ENCODE measurements around the gene MTCH1.

DNA sequence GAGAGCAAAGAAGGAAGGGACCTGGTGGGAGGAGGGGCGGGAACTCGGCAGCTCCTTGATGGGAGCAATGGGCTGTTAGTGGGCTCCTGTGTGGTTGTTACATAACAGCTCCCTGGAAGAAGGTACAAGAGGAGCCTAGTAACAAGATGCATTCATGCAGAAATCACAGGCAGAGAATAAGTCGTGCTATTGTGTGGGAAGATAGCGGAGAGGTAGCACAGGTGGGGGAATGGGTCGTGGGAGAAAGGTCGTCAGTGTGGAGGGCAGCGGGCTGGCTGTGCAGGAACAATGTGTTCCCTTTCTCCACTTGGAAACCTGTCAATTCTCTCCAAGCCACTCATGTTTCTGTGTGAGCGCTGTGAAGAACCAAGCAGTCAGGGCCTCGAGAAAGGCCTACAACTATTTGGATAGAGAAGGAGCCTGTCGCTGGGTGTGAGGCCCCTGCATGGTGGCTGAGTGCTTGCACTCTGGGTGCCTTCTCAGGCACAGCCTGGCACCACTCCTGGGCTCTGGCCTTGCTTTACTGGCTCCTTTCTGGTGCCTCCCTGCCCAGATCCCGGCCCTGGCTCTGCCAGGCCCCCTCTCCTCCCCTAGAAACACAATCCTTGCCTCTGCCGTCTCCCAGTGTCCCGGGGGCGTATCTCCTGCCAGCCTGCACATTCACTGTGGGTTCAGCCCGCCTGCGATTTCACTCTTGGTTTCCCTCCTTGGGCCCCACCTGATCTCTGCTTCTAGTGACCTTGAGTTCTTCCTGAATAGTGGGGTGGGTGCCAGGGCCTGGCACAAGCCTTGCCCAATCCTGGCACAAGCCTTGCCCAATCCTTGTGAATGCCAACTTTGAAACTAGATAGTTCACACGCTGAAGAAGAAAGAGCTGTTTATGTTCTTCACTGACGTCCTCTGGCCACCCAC is 12.1 kb upstream of the MTCH1 start:
- TF ChIP-seq, protein P1, sequence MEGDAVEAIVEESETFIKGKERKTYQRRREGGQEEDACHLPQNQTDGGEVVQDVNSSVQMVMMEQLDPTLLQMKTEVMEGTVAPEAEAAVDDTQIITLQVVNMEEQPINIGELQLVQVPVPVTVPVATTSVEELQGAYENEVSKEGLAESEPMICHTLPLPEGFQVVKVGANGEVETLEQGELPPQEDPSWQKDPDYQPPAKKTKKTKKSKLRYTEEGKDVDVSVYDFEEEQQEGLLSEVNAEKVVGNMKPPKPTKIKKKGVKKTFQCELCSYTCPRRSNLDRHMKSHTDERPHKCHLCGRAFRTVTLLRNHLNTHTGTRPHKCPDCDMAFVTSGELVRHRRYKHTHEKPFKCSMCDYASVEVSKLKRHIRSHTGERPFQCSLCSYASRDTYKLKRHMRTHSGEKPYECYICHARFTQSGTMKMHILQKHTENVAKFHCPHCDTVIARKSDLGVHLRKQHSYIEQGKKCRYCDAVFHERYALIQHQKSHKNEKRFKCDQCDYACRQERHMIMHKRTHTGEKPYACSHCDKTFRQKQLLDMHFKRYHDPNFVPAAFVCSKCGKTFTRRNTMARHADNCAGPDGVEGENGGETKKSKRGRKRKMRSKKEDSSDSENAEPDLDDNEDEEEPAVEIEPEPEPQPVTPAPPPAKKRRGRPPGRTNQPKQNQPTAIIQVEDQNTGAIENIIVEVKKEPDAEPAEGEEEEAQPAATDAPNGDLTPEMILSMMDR (conservative IDR thresholded peaks at IDR 0.05; ENCODE audit: low read depth in 2 of 2), result no peak
- TF ChIP-seq EZH2 (IDR thresholded peaks at IDR 0.05; ENCODE audit: low read depth, unreplicated experiment), result no peak
- no peak for TF ChIP-seq STAT1 (IDR thresholded peaks at IDR 0.05; ENCODE audit: unreplicated experiment)
- TF ChIP-seq, protein P2, sequence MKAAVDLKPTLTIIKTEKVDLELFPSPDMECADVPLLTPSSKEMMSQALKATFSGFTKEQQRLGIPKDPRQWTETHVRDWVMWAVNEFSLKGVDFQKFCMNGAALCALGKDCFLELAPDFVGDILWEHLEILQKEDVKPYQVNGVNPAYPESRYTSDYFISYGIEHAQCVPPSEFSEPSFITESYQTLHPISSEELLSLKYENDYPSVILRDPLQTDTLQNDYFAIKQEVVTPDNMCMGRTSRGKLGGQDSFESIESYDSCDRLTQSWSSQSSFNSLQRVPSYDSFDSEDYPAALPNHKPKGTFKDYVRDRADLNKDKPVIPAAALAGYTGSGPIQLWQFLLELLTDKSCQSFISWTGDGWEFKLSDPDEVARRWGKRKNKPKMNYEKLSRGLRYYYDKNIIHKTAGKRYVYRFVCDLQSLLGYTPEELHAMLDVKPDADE (IDR thresholded peaks at IDR 0.05), result no peak
- no peak for TF ChIP-seq POLR2AphosphoS5 (IDR thresholded peaks at IDR 0.05; ENCODE audit: low read depth)
- TF ChIP-seq, protein P3, sequence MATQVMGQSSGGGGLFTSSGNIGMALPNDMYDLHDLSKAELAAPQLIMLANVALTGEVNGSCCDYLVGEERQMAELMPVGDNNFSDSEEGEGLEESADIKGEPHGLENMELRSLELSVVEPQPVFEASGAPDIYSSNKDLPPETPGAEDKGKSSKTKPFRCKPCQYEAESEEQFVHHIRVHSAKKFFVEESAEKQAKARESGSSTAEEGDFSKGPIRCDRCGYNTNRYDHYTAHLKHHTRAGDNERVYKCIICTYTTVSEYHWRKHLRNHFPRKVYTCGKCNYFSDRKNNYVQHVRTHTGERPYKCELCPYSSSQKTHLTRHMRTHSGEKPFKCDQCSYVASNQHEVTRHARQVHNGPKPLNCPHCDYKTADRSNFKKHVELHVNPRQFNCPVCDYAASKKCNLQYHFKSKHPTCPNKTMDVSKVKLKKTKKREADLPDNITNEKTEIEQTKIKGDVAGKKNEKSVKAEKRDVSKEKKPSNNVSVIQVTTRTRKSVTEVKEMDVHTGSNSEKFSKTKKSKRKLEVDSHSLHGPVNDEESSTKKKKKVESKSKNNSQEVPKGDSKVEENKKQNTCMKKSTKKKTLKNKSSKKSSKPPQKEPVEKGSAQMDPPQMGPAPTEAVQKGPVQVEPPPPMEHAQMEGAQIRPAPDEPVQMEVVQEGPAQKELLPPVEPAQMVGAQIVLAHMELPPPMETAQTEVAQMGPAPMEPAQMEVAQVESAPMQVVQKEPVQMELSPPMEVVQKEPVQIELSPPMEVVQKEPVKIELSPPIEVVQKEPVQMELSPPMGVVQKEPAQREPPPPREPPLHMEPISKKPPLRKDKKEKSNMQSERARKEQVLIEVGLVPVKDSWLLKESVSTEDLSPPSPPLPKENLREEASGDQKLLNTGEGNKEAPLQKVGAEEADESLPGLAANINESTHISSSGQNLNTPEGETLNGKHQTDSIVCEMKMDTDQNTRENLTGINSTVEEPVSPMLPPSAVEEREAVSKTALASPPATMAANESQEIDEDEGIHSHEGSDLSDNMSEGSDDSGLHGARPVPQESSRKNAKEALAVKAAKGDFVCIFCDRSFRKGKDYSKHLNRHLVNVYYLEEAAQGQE (IDR thresholded peaks at IDR 0.05; ENCODE audit: unreplicated experiment), result no peak
